LNCAP (cell line): ENCODE data around the gene RAP1A.

Experiments used
- TF ChIP-seq, protein P1 (sequence below): fragments of 450-650 bp; IDR thresholded peaks from 2 replicates; pipeline ENCODE4 v1.5.1; 2017; ENCODE audit warnings: mild to moderate bottlenecking

The RAP1A gene

DNA sequence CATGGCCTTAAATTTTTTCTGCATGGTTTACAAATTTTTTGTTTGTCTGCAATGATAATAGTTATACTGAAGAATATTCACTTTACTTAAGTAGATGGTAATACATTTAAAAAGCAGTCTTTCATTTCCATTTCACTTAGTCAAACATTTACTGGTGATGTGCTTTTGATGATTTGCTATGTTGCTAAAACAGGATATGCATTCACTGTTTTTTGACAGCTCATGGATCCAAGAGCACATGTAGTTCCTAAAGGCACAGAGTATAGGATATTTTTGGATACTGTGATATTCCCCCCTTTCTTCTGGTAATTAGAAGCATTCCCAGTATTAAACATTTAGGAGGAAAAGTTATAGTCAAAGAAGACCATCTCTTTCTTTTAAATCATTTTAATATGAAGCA, 45.9 kb downstream of the RAP1A start:
- TF ChIP-seq, protein P1, sequence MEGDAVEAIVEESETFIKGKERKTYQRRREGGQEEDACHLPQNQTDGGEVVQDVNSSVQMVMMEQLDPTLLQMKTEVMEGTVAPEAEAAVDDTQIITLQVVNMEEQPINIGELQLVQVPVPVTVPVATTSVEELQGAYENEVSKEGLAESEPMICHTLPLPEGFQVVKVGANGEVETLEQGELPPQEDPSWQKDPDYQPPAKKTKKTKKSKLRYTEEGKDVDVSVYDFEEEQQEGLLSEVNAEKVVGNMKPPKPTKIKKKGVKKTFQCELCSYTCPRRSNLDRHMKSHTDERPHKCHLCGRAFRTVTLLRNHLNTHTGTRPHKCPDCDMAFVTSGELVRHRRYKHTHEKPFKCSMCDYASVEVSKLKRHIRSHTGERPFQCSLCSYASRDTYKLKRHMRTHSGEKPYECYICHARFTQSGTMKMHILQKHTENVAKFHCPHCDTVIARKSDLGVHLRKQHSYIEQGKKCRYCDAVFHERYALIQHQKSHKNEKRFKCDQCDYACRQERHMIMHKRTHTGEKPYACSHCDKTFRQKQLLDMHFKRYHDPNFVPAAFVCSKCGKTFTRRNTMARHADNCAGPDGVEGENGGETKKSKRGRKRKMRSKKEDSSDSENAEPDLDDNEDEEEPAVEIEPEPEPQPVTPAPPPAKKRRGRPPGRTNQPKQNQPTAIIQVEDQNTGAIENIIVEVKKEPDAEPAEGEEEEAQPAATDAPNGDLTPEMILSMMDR = no peak

DNA sequence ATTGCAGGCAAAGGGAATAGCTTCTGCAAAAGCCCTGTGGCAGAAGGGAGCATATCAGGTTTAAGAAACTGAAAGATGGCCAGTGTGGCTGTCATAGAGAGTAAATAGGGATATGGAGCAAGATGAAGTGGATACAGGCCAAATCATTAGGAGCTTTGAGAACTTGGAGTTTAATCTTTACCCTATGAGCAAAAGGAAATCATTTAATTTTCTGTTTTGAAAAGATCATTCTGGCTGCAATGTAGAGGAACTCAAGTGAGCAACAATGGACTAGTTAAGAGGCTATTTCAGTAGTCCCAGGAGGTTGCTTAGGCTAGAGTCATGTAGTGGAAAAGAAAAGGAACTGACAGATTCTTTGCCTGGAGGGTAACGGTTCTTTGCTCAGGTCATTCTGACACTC, 47.2 kb downstream of the RAP1A start:
- TF ChIP-seq, protein P1 = no peak

DNA sequence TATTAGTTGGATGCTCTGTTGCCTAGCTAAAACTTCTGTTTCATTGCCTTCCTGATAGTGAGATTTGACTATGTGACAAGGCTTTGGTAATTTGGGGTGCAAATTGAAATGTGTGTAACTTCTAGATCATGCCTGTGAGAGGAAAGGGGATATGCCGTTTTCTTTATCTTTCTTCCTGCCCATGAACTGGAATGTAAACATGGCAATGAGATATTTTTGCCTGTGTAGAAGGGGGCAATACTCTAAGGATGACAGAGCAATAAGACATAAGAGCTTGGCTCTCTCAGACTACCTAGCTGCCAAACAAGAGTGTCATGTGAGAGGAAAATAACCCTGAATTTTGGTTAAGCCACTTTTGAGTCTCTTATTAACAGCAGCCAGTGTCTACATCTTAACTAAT, 49.7 kb downstream of the RAP1A start:
- TF ChIP-seq, protein P1 = no peak

DNA sequence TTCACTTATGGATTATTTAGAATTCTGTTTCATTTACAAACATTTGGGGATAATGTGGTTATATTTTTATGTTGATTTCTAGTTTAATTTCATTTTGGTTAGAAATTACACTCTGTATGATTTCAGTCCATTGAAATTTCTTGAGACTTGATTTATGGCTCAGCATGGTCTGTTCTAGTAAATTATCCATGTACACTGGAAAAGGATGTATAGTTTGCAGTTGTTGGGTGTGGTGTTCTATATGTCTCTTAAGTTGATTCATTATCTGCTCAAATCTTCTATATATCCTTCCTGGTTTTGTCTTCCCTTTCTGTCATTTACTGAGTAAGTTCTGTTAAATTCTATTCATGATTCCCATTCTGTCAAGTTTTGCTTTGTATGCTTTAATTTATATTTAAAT, 52.3 kb downstream of the RAP1A start:
- TF ChIP-seq, protein P1 = no peak

DNA sequence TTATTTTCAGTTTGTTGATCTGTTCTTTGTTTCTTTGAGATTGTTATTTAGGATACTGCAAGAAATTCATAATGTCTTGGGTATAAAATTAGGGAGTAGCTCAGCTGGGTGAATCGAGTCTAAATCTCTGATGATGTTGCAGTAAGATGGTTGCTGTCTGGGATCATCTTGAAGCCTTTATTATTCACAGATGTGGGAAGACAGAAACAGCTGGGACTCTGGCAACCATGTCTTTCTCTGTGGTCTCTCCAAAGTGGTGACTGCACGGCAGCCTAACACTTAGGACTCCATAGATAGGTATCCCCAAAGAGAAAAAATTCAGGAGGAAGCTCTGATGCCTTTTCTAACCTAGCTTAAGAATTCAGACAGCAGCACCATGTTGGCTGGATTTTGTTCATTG, 52.7 kb downstream of the RAP1A start:
- TF ChIP-seq, protein P1 = no peak

DNA sequence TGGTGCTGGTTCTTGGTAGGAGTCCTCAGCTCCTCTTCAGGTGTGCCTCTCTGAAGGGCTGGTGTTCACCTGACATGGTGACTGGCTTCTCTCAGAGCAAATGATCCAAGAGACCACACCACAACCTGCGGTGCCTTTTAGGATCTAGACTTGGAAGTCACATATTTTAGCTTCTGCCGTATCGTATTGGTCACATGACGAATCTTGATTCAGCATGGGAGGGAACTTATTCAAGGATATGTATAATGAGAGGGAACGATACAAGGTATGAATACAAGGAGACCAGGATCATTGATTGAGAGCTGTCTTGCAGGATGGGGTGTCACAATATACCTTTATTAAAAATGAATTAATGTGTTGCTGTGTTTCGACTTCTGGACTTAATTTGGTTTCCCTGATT, 58.0 kb downstream of the RAP1A start:
- TF ChIP-seq, protein P1 = no peak

DNA sequence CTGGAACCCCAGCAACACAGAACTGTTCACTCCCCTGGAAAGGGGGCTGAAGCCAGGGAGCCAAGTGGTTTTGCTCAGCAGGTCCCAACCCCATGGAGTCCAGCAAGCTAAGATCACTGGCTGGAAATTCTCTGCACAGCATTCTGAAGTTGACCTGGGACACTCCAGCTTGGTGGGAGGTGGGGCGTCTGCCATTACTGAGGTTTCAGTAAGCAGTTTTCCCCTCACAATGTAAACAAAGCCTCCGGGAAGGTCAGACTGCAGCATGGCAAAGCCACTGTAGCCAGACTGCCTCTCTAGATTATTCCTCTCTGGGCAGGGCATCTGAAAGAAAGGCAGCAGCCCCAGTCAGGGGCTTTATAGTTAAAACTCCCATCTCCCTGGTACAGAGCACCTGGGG, 60.0 kb downstream of the RAP1A start:
- TF ChIP-seq, protein P1 = no peak

DNA sequence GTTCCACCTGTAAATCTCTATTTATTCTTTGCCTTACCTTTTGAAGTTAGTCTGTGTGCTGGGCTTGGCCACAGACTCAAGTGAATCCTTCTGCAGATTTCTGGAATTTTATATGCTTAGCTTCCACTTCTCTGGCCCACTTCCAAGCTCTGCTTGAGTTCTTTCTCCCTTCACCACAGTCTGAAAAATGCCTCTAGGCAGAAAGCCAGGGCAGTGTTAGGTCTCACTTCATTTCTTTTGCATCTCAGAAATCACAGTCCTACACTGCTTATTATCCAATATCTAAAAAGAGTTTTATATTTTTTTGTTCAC, 70.7 kb downstream of the RAP1A start:
- TF ChIP-seq, protein P1 = no peak
